ENCODE results near the gene GDPD5. TPM values are rescaled to one million over a fixed set of nuclear protein-coding genes. Genes with fewer than 3 reads are reported as not detected.

Gene GDPD5
- total and polyA plus RNA-seq, 12 donors: 4.1 to 110 (median 14.5) TPM

DNA sequence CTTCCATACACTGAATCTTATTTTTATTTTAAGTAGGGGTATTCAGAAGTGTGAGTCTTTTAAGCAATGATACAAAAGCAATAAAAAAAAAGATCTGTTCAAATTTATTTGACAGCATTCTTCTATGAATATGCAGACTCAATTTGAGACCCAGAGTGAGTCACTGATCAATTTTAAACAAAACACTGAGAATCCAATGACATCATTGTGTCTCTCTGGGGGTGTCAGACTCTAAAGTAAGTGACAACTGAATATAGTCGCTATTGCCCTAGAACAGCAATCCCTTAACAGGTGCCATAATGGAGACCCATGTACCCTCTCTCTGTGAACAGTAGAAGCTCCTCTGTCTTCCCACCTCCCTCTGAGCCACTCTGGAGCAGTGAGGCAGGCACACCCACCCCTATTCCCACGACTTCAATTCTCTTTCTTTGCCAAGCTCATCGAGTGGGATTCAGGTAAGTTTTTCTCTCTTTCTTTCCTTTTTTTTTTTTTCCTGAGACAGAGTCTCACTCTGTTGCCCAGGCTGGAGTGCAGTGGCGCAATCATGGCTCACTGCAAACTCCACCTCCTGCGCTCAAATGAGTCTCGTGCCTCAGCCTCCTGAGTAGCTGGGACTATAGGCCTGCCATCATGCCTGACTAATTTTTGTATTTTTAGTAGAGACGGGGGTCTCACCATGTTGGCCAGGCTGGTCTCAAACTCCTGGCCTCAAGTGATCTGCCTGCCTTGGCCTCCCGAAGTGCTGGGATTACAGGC, 131.5 kb downstream of the GDPD5 start:
- intact Hi-C loops (cut with DNase I): loop anchor here in 1 of 2 donors (2.0 kb wide), 1 partner anchor 135 kb away; no protein-coding TSS in a partner anchor
- no peak for DNase-seq

DNA sequence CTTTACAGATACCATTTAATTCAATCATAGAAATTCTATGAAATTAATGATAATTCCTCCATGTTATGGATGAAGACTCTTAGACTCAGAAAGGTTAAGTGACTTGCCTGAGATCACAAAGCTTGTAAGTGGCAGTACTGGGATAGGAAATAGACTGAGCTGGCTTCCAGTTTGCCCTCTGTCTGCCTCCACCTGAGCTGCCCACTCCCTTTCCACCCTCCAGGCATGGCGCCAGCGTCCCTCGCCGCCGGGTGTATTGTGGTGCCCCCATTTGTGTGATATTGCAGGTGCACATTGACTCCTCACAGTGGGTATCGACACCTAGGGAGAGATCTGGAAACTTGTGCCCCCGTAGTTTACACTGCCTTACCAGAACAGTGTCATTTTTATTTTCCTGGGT, 135.8 kb downstream of the GDPD5 start:
- peaks cover 0 to 3% of the 10 kb centered on the region in 2 donors for H3K4me1 ChIP-seq (replicated peaks in 1 of 2)
- H3K27ac ChIP-seq: no peak overlapping the region
- 82 to 90% (median 89%) methylated on average over 7 of the region's 7 CpGs for WGBS, 4 donors
- no peak overlapping the region for H3K4me3 ChIP-seq
- intact Hi-C loops (cut with DNase I): loop anchor here (2.0 to 10.0 kb wide), 2 partner anchors 65 to 141 kb away; no protein-coding TSS in a partner anchor
- no peak for DNase-seq
- TF ChIP-seq POLR2A (IDR thresholded peaks at IDR 0.05): no peak
- TF ChIP-seq, protein P1, sequence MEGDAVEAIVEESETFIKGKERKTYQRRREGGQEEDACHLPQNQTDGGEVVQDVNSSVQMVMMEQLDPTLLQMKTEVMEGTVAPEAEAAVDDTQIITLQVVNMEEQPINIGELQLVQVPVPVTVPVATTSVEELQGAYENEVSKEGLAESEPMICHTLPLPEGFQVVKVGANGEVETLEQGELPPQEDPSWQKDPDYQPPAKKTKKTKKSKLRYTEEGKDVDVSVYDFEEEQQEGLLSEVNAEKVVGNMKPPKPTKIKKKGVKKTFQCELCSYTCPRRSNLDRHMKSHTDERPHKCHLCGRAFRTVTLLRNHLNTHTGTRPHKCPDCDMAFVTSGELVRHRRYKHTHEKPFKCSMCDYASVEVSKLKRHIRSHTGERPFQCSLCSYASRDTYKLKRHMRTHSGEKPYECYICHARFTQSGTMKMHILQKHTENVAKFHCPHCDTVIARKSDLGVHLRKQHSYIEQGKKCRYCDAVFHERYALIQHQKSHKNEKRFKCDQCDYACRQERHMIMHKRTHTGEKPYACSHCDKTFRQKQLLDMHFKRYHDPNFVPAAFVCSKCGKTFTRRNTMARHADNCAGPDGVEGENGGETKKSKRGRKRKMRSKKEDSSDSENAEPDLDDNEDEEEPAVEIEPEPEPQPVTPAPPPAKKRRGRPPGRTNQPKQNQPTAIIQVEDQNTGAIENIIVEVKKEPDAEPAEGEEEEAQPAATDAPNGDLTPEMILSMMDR (IDR thresholded peaks at IDR 0.05): no peak
- H3K36me3 ChIP-seq (replicated peaks in 1 of 2): no peaks in the 10 kb centered on the region
- peaks cover 6% of the 10 kb centered on the region for H3K27me3 ChIP-seq
- no peaks in the 10 kb centered on the region for H3K9me3 ChIP-seq (replicated peaks in 1 of 3)

More for the DNA sequence above, 131.5 kb downstream of the GDPD5 start:
- WGBS, 4 donors: 68 to 76% (median 75%) methylated on average over 8 of the region's 8 CpGs
- Histone ChIP-seq H3K27ac (no peak overlapping the region), H3K36me3 (replicated peaks in 1 of 2) (no peaks in the 10 kb centered on the region), H3K27me3 (peaks cover 6% of the 10 kb centered on the region), H3K9me3 (replicated peaks in 1 of 3) (no peaks in the 10 kb centered on the region), H3K4me3 (no peak overlapping the region), H3K4me1 (replicated peaks in 1 of 2) (no peaks in the 10 kb centered on the region)
- TF ChIP-seq, protein P1 (IDR thresholded peaks at IDR 0.05): no peak
- TF ChIP-seq POLR2A (IDR thresholded peaks at IDR 0.05): no peak

DNA sequence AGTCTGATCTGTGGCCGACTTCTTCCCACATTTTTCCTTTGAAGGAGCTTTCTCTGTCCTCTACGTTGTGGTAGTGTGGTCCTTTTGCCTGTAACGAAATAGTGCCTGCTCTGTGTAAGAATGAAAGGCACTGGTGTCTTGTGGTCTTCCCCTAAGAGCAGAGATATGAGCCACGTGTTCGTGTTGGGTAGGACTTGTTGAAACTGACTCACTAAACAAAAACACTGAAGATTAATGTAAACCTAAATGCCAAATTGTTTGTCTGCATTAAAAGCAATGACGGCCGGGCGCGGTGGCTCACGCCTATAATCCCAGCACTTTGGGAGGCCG, 136.5 kb downstream of the GDPD5 start:
- intact Hi-C loops (cut with DNase I): loop anchor here (2.0 to 10.0 kb wide), 2 partner anchors 64 to 142 kb away; no protein-coding TSS in a partner anchor
- WGBS, 4 donors: 65 to 73% (median 69%) methylated on average over 11 of the region's 11 CpGs
- DNase-seq: no peak
- no peaks in the 10 kb centered on the region for H3K36me3 ChIP-seq (replicated peaks in 1 of 2)
- peaks cover 0 to 3% of the 10 kb centered on the region in 2 donors for H3K4me1 ChIP-seq (replicated peaks in 1 of 2)
- no peaks in the 10 kb centered on the region for H3K9me3 ChIP-seq (replicated peaks in 1 of 3)
- no peak overlapping the region for H3K4me3 ChIP-seq
- H3K27me3 ChIP-seq: peaks cover 6% of the 10 kb centered on the region
- H3K27ac ChIP-seq: no peak overlapping the region
- TF ChIP-seq, protein P1 (IDR thresholded peaks at IDR 0.05): no peak

DNA sequence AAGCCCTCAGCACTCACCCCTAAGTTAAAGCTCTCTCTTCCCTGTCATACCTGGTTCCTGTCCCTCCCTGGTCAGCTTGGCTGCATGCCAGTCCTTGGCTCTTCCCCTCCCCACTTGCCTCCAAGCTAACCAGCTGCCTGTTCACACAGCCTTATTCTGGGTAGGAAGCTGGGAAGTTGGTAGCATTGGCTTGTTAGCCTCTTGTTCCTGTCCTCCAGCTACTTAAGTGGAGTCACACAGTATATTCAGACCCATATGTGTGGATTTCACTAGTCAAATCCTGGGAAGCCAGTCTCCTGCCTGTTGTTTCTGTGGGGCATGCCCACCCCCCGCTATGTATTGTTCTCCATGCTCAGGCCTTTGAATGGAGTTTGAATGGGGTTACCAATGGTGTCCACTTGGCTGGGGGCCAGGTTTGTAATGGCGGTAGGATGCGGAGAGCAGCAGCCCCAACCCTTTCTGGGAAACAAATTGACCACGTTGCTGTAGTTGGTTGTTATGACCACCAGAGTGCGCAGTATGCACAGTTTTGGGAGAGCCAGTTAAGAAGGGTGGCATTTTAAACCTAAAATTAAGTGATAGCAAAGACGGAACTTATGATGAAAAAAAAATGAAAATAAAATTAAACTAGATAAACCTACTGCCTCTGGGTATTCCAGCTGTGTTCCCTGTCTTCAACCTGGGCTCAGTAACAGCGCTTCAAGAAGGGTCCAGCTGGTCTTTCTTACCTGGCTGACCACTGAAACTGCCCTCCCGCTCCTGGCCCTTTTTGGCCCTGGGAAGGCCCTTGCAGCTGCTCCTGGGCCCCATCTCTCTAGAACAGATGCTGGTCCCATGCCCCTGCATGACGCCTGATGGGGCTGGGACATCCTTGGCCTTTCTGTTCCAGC, 137.1 kb downstream of the GDPD5 start:
- Histone ChIP-seq H3K9me3 (replicated peaks in 1 of 3) (no peaks in the 10 kb centered on the region), H3K4me1 (replicated peaks in 1 of 2) (peaks cover 0 to 3% of the 10 kb centered on the region in 2 donors), H3K27me3 (peaks cover 6% of the 10 kb centered on the region), H3K27ac (no peak overlapping the region), H3K36me3 (replicated peaks in 1 of 2) (no peaks in the 10 kb centered on the region), H3K4me3 (no peak overlapping the region)
- TF ChIP-seq, protein P1 (IDR thresholded peaks at IDR 0.05): peak; percentile 73 to 84 (median 82)
- no peak for TF ChIP-seq POLR2A (IDR thresholded peaks at IDR 0.05)
- WGBS, 4 donors: 20 to 28% (median 25%) methylated on average over 9 of the region's 9 CpGs
- DNase-seq: peak; percentile 58 to 85 (median 67)
- intact Hi-C loops (cut with DNase I): loop anchor here (2.0 to 10.0 kb wide), 2 partner anchors 64 to 142 kb away; no protein-coding TSS in a partner anchor

All from adrenal gland (tissue), 12 donors.